ENCODE data around the gene CACNB3. TPM values are rescaled to one million over a fixed set of nuclear protein-coding genes. Genes with fewer than 3 reads are reported as not detected.

CACNB3 gene
- total and polyA plus RNA-seq, 2 of the 8 experiments (the other 6 are each of a cell fraction or from before 2014, with no cell fraction given), result 12.5 to 16.0 TPM

GRCh38 chr12:48796976-48797375, 21.3 kb upstream of the CACNB3 start:
- Histone ChIP-seq H2BK15ac (ENCODE audit: low read length) (no peak overlapping the region), H3K4me1 (replicated peaks in 1 of 4; ENCODE audit: control insufficient read depth in 3 of 4, insufficient read depth in 4 of 4, low read length in 3 of 4) (no peaks in the 10 kb centered on the region), H3K56ac (replicated peaks; ENCODE audit: insufficient read length, low read depth, low read length) (no peak overlapping the region), H4K20me1 (replicated peaks in 1 of 2; ENCODE audit: control insufficient read depth in 1 of 2, insufficient read depth in 2 of 2, low read length in 2 of 2) (no peaks in the 10 kb centered on the region), H4K8ac (ENCODE audit: extremely low read depth, insufficient read depth, low read length) (no peak overlapping the region), H2BK20ac (ENCODE audit: low read length) (no peak overlapping the region), H3K4ac (replicated peaks; ENCODE audit: insufficient read length, low read depth, low read length) (no peak overlapping the region), H3K27ac (ENCODE audit: low read depth, low read length) (no peak overlapping the region), H3K14ac (ENCODE audit: insufficient read length) (no peak overlapping the region), H3K36me3 (ENCODE audit: control insufficient read depth in 2 of 4, insufficient read depth in 4 of 4, low read length in 3 of 4) (no peaks in the 10 kb centered on the region), H3K18ac (ENCODE audit: extremely low read depth, low read length) (no peak overlapping the region), H2BK120ac (replicated peaks; ENCODE audit: low read depth, low read length) (no peak overlapping the region), H3K9ac (replicated peaks in 1 of 4; ENCODE audit: extremely low read depth in 1 of 4, low read depth in 3 of 4, low read length in 3 of 4) (no peak overlapping the region), H2BK5ac (ENCODE audit: low read depth, low read length) (no peak overlapping the region), H3K23ac (ENCODE audit: insufficient read length) (no peak overlapping the region), H3K4me2 (ENCODE audit: insufficient read depth in 1 of 2, low read depth in 2 of 2, low read length in 2 of 2) (no peak overlapping the region), H3K9me3 (ENCODE audit: insufficient read depth in 2 of 2, low read depth in 1 of 2, low read length in 1 of 2) (no peaks in the 10 kb centered on the region), H3K23me2 (ENCODE audit: low read depth, low read length) (no peaks in the 10 kb centered on the region), H4K5ac (ENCODE audit: insufficient read length, low read depth, low read length) (no peak overlapping the region), H3K27me3 (replicated peaks in 1 of 4; ENCODE audit: control insufficient read depth in 3 of 4, extremely low read depth in 1 of 4, insufficient read depth in 3 of 4, low read length in 3 of 4) (no peaks in the 10 kb centered on the region), H3K79me1 (ENCODE audit: low read depth, low read length) (no peaks in the 10 kb centered on the region), H3K79me2 (ENCODE audit: control insufficient read depth in 1 of 2, insufficient read depth in 2 of 2, low read length in 2 of 2) (no peaks in the 10 kb centered on the region), H2BK12ac (ENCODE audit: low read depth, low read length) (no peak overlapping the region), H3K4me3 (ENCODE audit: extremely low read depth in 1 of 4, insufficient read depth in 2 of 4, low read depth in 3 of 4, low read length in 4 of 4) (no peak overlapping the region), H2AK5ac (ENCODE audit: low read depth, low read length) (no peak overlapping the region), H4K91ac (replicated peaks; ENCODE audit: insufficient read length, low read length) (no peak overlapping the region), H2AFZ (ENCODE audit: low read length) (no peak overlapping the region)
- DNase-seq (ENCODE audit: low read depth in 1 of 2, low spot score in 2 of 2) (no peak), FAIRE-seq (no peak)
- 70% methylated on average over 3 of the region's 3 CpGs; no CpG with 5 or more reads in 1 of the 2 experiments for WGBS, 2 experiments (ENCODE audit: extremely low coverage in 1 of 2, insufficient coverage in 1 of 2, insufficient read length in 1 of 2, insufficient replicate concordance in 2 of 2, low coverage in 1 of 2, low lambda C conversion rate in 2 of 2, missing lambda C conversion rate in 1 of 2)
- ChIA-PET CTCF (ENCODE audit: partially characterized antibody) (interaction anchor here (0.8 to 11.1 kb wide), 13 partner anchors 9 to 211 kb away, joined by 3 to 205 read pairs (median 7); no protein-coding TSS in a partner anchor), POLR2A (ENCODE audit: partially characterized antibody) (no interaction called here)
- no peak for TF ChIP-seq RFX5 (IDR thresholded peaks at IDR 0.05; ENCODE audit: borderline replicate concordance, low read depth, low read length)

All from H1 (cell line).